IPS DF 4.7 (cell line): Measurements from ENCODE around the gene DUSP18.
"Not testable (repeated sequence)": the region's sequence is repeated elsewhere in the genome, so short reads cannot be mapped to it uniquely, and the experiment has no call there.

Source experiments
- DNase-seq: peaks from one replicate; pipeline ENCODE4 v3.0.0-alpha.2; 2013; ENCODE audit warnings: low spot score; ENCODE audit errors: extremely low read depth

DUSP18 gene

DNA sequence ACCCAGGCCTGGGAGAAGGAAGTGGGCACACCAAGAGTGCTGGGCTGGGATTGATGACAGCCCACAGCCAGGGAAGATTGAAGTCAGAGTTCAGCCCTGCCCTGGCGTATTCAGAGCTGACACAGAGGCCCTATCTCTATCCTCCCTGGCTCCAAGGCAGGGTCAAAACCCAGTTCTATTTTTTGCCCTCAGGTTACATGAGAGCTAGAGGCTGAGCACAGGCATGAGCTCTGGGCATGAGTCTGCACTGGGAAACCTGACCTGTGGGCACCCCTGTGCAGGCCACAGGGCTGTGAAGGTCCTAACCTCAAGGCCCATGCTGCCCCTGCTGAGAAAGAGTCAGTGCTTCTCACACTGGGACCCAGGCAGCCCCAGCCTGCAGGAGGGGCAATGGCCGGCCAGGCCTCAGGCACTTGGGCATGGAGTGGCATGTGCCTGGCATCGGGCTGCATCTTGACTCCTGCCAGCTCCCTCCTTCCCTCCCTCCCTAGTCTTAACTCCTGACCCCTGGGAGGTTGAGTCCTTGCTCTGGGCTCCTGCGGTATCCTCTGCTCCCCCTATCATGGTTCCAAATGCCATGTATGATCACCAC lies 26.7 kb downstream of the DUSP18 start:
- DNase-seq, result no peak

DNA sequence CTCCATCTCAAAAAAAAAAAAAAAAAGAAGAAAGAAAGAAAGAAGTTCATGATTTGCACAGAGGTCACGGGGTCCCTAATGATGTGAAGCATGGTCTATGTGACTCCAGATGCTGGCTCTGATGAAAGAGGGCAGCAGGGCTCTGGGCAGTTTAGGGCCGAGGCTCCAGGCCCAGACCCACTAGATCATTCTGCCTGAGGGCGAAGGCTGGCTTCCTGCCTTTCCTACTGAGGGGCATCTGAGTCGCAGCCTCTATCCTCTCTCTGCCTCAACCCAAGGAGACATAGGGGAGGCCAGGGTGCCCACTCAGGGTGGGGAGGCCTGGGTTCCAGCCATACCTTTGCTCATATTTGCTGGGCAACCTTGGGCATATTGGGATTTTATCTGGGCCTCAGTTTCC lies 27.3 kb downstream of the DUSP18 start:
- no peak for DNase-seq

DNA sequence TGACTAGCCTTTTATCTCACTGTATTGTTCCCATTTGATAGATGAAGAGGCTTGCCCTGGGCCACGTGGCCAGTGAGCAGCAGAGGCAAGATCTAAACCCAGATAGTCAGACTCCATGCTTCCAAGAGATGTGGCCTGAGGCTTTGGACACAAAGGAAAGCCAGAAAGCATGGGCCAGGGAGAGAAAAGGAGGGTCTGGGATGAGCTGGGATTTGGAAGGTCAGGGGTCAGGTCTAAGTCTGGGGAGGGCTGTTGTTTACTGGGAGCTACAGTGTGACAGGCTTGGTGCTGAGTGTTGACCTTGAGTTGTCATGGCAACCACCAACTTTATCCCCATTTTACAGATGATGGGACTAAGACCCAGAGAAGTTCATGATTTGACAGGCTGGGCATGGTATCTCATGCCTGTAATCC lies 30.0 kb downstream of the DUSP18 start:
- no peak for DNase-seq

DNA sequence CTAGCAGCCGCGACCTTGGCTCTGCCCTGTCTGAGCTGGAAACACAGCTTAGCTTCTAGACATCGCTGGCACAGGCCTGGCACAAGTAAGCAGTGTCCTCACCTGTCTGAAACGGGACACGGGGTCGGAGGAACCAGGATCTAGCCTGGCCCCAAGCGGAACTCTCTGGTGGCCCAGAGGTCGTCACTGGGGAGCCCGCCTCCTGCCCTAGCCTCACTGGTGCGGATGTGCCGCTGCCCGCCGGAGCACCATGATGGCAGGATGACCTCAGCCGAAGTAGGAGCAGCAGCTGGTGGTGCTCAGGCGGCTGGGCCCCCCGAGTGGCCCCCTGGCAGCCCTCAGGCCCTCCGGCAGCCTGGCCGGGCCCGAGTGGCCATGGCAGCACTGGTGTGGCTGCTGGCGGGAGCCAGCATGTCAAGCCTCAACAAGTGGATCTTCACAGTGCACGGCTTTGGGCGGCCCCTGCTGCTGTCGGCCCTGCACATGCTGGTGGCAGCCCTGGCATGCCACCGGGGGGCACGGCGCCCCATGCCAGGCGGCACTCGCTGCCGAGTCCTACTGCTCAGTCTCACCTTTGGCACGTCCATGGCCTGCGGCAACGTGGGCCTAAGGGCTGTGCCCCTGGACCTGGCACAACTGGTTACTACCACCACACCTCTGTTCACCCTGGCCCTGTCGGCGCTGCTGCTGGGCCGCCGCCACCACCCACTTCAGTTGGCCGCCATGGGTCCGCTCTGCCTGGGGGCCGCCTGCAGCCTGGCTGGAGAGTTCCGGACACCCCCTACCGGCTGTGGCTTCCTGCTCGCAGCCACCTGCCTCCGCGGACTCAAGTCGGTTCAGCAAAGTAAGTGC lies 31.2 kb downstream of the DUSP18 start:
- no peak for DNase-seq

DNA sequence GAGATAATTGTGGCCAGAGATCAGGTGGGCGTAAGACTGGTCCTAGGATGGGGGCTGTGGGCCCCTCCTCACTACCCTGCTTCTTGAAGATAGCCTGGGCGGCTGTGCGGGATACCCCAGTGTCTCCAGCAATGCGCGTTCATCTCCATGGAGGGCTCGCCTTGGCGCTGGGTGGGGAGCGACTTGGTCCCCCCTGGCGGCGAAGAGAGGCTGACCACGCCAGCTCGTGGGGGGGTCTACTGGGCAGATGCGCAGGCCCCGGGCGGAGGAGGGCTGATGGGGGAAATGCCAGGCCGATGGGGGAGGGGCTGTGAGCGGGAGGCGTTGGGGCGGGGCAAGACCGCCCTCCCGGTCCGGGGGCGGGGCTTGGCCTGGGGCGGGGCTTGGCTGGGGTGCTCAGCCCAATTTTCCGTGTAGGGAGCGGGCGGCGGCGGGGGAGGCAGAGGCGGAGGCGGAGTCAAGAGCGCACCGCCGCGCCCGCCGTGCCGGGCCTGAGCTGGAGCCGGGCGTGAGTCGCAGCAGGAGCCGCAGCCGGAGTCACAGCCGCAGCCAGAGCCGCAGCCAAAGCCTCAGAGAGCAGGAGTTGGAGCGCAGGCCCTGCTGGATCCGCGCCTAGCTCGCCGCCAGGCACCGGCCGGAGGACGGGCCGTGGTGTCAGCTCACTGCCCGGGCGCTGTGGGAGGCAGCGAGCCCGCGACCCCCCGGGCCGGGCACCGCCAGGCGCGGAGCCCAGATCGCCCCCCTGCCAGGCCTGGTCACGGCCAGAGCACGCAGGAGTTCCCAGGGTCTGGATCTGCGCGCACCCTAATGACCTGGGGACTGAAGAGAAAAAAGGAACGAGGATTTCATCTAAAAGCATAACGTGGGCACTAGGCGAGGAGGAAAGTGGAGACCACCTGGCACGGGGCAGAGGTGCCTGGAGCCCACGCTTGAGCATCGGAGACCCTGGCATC lies 32.1 kb downstream of the DUSP18 start, which contains the start of gene SLC35E4:
SLC35E4 (plus strand) TSS at position 509 of the 953 bp plus-strand sequence. CDS start 670 bp downstream, outside the sequence.
- DNase-seq, result no peak

DNA sequence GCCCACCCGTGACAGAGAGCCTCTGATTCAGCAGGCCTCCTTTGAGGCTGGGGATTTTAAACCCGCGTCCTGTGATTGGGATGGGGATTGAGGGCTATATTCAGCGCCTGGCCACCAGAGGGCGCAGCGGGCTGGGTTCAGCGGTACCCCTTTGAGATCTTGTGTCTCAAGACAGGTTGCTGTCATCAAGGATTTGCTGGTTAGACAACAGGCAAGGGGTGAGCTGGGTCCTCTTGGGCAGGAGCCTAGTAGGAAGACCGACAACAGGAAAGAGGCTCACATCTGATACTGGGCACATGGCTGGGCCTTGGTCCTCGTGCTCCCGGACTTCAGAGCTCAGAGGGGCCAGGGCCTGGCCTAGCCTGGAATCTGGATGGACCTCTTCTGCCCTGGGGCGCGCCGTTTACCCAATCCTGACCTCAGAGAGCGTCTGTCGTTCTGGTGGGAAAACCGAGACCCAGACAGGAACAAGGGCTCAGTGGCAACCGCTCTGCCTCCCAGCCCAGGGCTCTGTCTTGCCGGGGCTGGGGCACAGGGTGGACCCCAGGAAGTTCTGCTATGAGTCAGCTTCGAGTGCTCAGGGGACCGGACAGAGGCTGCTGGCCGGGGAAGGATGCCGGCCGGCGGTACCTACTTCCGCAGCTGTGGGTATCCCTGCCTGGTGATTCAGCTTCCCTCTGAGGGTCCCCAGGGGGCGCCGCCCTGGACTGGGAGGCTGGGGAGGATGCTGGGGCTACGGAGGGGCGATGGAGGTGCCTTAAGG lies 33.0 kb downstream of the DUSP18 start:
- DNase-seq, result no peak

DNA sequence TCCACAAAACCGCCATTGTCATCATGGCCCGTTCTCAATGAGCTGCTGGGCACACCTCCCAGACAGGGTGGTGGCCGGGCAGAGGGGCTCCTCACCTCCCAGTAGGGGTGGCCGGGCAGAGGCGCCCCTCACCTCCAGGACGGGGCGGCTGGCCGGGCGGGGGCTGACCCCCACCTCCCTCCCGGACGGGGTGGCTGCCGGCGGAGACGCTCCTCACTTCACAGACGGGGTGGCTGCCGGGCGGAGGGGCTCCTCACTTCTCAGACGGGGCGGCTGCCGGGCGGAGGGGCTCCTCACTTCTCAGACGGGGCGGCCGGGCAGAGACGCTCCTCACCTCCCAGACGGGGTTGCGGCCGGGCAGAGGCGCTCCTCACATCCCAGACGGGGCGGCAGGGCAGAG lies 36.2 kb downstream of the DUSP18 start:
- not testable (repeated sequence) for DNase-seq

DNA sequence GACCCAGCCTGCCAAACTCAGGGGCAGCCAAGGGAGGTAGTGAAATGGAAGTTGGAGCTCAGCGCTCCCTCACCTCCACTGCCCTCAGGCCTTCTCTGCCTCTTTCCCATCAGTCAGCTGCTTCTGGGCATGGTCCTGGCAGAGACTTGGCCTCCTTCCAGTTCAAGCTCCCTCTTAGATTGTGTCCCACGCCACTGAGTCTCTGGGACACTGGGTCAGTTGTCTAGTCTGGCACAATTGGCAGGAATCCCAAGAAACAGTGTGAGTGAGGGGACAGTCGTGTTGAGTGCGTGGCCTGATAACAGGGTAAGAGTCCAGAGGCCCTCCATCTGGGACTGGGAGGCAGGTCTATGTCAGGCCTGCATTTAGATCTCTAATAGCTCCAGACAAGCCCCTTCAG lies 39.2 kb downstream of the DUSP18 start:
- DNase-seq, result no peak

DNA sequence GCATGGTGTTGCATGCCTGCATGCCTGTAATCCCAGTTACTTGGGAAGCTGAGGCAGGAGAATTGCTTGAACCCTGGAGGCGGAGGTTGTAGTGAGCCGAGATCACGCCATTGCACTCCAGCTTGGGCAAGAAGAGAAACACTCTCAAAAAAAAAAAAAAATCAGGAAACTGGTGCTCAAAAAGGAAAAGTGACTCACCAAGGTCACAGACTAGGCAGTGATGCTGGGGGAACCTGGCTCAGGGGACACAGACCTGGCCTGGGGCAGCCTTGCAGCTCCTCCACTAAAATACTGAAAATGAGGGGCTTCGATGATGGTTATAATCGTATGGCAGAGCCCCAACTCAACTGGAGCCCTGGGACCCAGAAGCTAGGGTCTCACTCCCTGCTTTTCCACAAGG lies 40.2 kb downstream of the DUSP18 start:
- DNase-seq, result no peak

DNA sequence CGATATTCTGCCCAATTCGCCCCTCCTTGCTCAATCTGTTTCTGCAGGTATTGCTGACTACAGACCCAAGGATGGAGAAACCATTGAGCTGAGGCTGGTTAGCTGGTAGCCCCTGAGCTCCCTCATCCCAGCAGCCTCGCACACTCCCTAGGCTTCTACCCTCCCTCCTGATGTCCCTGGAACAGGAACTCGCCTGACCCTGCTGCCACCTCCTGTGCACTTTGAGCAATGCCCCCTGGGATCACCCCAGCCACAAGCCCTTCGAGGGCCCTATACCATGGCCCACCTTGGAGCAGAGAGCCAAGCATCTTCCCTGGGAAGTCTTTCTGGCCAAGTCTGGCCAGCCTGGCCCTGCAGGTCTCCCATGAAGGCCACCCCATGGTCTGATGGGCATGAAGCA lies 41.3 kb downstream of the DUSP18 start:
- DNase-seq, result no peak

DNA sequence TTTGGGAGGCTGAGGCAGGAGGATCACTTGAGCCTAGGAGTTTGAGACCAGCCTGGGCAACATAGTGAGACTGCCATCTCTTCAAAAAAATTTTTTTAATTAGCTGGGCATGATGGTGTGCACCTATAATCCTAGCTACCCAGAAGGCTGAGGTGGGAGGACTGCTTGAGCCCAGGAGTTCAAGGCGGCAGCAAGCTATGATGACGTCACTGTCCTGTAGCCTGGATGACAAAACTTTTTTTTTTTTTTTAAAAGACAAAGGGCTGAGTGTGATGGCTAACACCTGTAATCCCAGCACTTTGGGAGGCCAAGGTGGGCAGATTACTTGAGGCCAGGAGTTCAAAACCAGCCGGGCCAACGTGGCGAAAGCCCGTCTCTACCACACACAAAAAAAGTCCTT lies 47.8 kb downstream of the DUSP18 start:
- not testable (repeated sequence) for DNase-seq

DNA sequence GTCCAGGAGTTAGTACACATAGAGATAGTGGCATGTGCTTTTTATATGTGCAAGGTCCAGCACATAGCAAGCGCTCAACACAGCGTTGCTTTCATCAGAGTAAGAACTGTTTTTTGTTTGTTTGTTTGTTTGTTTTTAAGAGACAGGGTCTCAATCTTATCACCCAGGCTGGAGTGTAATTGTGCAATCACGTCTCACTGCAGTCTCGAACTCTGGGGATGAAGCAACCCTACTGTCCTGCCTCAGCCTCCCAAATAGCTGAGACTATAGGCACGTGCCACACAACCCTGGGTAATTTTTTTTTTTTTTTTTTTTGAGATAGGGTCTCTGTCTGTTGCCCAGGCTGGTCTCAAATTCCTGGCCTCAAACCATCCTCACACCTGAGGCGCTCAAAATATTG lies 49.9 kb downstream of the DUSP18 start:
- DNase-seq, result no peak

DNA sequence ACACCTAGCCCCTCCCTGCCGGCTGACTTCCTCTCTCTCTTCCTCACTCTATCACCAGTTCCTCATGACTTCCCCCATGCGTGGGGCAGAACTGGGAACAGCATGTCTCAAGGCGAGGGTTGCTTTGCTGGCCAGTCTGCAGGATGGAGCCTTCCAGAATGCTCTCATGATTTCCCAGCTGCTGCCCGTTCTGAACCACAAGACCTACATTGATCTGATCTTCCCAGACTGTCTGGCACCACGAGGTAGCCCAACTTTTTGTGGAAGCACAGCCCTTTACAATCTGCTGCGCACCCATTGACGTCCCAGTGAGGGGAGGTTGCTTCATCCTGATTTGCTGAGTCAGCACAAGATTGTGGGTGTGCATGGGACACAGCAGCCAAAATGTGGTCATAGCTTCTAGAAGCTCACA lies 52.1 kb downstream of the DUSP18 start:
- DNase-seq, result no peak

DNA sequence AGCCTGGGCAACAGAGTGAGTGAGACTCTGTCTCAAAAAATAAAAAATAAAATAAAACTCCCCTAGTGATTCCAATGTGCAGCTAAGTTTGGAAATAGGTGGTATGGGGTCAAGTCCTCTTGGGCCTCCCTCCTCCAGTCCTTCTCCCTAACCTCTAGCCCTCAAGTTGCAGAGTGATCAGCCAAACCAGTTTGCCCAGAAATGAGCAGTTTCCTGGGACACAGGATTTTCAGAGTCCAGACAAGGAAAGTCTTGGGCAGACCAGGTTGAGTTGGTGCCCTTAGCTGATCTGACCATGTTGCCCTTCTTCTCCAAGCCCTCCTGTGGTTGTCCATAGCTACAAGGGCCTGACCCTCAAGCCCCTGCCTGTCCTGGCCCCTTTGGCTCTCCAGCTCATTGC lies 52.8 kb downstream of the DUSP18 start:
- no peak for DNase-seq

DNA sequence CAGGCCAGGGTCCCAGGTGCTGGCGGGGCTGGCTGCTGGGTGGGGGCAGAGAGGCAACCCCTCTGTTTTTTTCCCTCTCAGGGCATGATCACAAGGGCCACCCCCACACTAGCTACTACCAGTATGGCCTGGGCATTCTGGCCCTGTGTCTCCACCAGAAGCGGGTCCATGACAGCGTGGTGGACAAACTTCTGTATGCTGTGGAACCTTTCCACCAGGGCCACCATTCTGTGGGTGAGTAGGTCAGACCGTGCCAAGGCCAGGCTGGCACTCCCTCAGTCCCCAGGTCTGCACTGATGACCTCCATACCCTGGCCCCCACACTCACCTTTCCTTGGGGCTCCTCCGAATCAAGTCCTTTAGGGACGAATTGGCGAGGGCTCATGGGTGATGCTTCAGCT lies 53.4 kb downstream of the DUSP18 start:
- no peak for DNase-seq

DNA sequence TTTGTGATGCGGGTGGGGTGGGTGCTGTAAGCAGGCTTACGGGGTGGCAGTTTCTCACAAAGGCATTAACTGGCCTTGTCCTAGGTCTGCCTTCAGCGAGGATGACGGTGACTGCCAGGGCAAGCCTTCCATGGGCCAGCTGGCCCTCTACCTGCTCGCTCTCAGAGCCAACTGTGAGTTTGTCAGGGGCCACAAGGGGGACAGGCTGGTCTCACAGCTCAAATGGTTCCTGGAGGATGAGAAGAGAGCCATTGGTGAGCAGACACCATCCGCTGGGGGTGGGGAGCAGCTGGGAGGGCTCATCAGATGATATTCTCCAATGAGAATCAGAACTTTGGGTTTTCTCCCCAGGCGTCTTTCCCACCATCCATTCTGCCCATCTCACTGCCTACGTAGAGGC lies 54.9 kb downstream of the DUSP18 start:
- no peak for DNase-seq
